CD8-positive, alpha-beta memory T cell (primary cell): ENCODE results near the gene ZNF33B. TPM values are rescaled to one million over a fixed set of nuclear protein-coding genes. Genes with fewer than 3 reads are reported as not detected.

ENCODE experiments used
- CTCF ChIA-PET: fragments of 350-600 bp; sonication (Branson Sonifier 250); formaldehyde crosslinking; loops from one replicate; lab custom pipeline; 2021; ENCODE audit warnings: antibody characterized with exemption; lab: Charles Lee
- POLR2A ChIA-PET: fragments of 350-600 bp; sonication (Branson Sonifier 250); formaldehyde crosslinking; loops from one replicate; lab custom pipeline; 2021; ENCODE audit warnings: antibody characterized with exemption; lab: Charles Lee
- DNase-seq, 5 donors: peaks; one replicate each; pipeline versions ENCODE4 v3.0.0 to v3.0.0-alpha.2; 2020 to 2022; ENCODE audit warnings: mixed read lengths in 1 of 5
- H3K27ac ChIP-seq: one replicate; pipeline ENCODE4 v1.7.0; 2013; ENCODE audit warnings: low read depth, mild to moderate bottlenecking, low read length, moderate library complexity
- H3K27me3 ChIP-seq: 2 replicates; pipeline ENCODE4 v1.7.0; 2013; ENCODE audit warnings: low read length, mild to moderate bottlenecking; ENCODE audit not compliant: insufficient read depth, poor library complexity, severe bottlenecking
- H3K36me3 ChIP-seq: 2 replicates; pipeline ENCODE4 v1.7.0; 2013; ENCODE audit warnings: mild to moderate bottlenecking, low read length, moderate library complexity; ENCODE audit not compliant: insufficient read depth
- H3K4me1 ChIP-seq: 2 replicates; pipeline ENCODE4 v1.7.0; 2013; ENCODE audit warnings: mild to moderate bottlenecking, low read length, moderate library complexity; ENCODE audit not compliant: insufficient read depth
- H3K4me3 ChIP-seq: 2 replicates; pipeline ENCODE4 v1.7.0; 2013; ENCODE audit warnings: mild to moderate bottlenecking, low read length
- H3K9me3 ChIP-seq: 2 replicates; pipeline ENCODE4 v1.7.0; 2013; ENCODE audit warnings: mild to moderate bottlenecking, low read length
- H3K27ac Mint-ChIP-seq, 8 donors: one replicate each; pipeline ENCODE4 v1.8.0; 2020 to 2021; ENCODE audit warnings: mixed read lengths in 8 of 8, mild to moderate bottlenecking in 6 of 8, inconsistent platforms in 3 of 8, moderate library complexity in 3 of 8
- H3K27me3 Mint-ChIP-seq, 2 donors: one replicate each; pipeline ENCODE4 v1.8.0; 2020 to 2021; ENCODE audit warnings: mixed read lengths in 2 of 2, mild to moderate bottlenecking in 1 of 2, moderate library complexity in 1 of 2
- H3K36me3 Mint-ChIP-seq, 3 donors: one replicate each; pipeline ENCODE4 v1.8.0; 2020 to 2021; ENCODE audit warnings: mixed read lengths in 3 of 3, inconsistent platforms in 1 of 3, mild to moderate bottlenecking in 1 of 3
- H3K4me1 Mint-ChIP-seq, 3 donors: one replicate each; pipeline ENCODE4 v1.8.0; 2020 to 2021; ENCODE audit warnings: mixed read lengths in 3 of 3, inconsistent platforms in 1 of 3, mild to moderate bottlenecking in 1 of 3
- H3K4me3 Mint-ChIP-seq, 7 donors: one replicate each; pipeline ENCODE4 v1.8.0; 2020 to 2021; ENCODE audit warnings: mixed read lengths in 7 of 7, mild to moderate bottlenecking in 6 of 7, moderate library complexity in 4 of 7, inconsistent platforms in 2 of 7
- H3K9me3 Mint-ChIP-seq, 5 donors: one replicate each; pipeline ENCODE4 v1.8.0; 2020 to 2022; ENCODE audit warnings: mixed read lengths in 5 of 5, mild to moderate bottlenecking in 3 of 5, moderate library complexity in 2 of 5, inconsistent platforms in 1 of 5
- polyA plus RNA-seq: library from polyadenylated mRNA; unstranded; fragments of 300-500 nt; fragmentation: Illumina TruSeq; gene quantifications from one replicate; pipeline ENCODE4 v1.2.3, GENCODE V29; 2021
- total RNA-seq, 2 experiments: library from RNA; stranded (reverse); gene quantifications; one replicate each; pipeline ENCODE4 v1.2.3, GENCODE V29; 2021

The ZNF33B gene
- total and polyA plus RNA-seq, 3 experiments from 2014 or later: 9.5 to 14.2 (median 11.9) TPM

DNA sequence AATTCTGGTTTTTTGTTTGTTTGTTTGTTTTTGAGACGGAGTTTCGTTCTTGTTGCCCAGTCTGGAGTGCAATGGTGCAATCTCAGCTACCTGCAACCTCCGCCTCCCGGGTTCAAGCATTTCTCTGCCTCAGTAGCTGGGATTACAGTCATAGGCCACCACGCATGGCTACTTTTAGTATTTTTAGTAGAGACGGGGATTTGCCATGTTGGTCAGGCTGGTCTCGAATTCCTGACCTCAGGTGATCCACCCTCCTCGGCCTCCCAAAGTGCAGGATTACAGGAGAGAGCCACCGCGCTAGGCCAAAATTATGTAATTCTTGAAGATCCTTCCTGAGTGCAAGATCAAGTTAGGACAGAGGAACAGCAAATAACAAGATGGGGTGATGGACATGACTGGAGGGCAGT is 719 bp downstream of the ZNF33B start:
- POLR2A ChIA-PET: no interaction called here
- Histone ChIP-seq H3K4me3 (peak overlapping the region; percentile 100), H3K27me3 (no peaks in the 10 kb centered on the region), H3K4me1 (peaks cover 23% of the 10 kb centered on the region), H3K36me3 (no peaks in the 10 kb centered on the region), H3K9me3 (no peaks in the 10 kb centered on the region), H3K27ac (peak overlapping the region; percentile 96)
- H3K36me3 Mint-ChIP-seq: peaks cover 4 to 43% (median 15%) of the 10 kb centered on the region in 3 donors
- H3K27ac Mint-ChIP-seq: peak overlapping the region; percentile 95 to 99 (median 98)
- H3K4me1 Mint-ChIP-seq: peaks cover 39 to 60% (median 54%) of the 10 kb centered on the region in 3 donors
- H3K27me3 Mint-ChIP-seq: peaks cover 0 to 3% of the 10 kb centered on the region in 2 donors
- no peaks in the 10 kb centered on the region for H3K9me3 Mint-ChIP-seq
- no peak for DNase-seq
- peak overlapping the region; percentile 97 to 100 (median 97) for H3K4me3 Mint-ChIP-seq
- CTCF ChIA-PET: interaction anchor here (1.5 kb wide), 1 partner anchor 17 kb away, joined by 4 read pairs; no protein-coding TSS in a partner anchor

DNA sequence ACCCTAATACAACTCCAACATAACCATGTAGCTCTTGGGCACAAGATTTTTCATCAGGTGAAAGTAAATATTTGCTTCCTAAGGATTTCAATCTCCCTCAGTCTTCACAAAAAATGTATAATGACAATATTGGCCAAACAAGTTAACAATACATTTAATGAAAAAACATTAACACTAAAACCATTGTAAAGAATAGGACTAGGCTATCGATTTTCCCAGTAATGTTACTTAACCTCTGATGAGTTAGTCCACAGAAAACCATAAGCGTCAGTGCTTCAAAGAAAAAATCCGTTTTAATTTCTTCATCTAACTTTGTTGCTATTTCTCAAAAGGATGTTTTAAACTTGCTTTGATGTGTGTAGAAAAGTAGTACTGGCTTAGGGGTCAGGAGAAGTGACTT is 1.2 kb downstream of the ZNF33B start:
- H3K4me3 ChIP-seq: peak overlapping the region; percentile 100
- POLR2A ChIA-PET: no interaction called here
- peak overlapping the region; percentile 31 to 99 (median 98) for H3K27ac Mint-ChIP-seq

DNA sequence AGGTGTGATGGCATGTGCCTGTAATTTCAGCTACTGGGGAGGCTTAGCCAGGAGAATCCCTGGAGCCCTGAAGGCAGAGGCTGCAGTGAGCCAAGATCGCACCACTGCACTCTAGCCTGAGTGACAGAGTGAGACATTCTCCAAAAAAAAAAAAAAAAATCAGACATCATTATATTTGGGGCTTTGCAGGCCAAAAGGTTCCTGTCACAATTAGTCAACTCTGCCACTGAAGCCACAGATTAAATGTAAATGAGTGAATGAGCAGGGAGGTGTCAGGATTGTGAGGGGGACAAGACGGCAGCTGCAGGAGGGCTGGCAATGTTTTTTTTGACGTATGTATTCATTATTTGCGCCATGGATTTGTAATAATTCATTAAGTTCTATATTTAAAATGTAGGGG is 3.3 kb downstream of the ZNF33B start:
- peak overlapping the region in 5 of 7 donors; percentile 15 to 44 (median 29) for H3K4me3 Mint-ChIP-seq
- peaks cover 30% of the 10 kb centered on the region for H3K4me1 ChIP-seq
- no peaks in the 10 kb centered on the region for H3K9me3 ChIP-seq
- H3K4me3 ChIP-seq: no peak overlapping the region
- peak overlapping the region in 3 of 8 donors; percentile 12 to 58 (median 47) for H3K27ac Mint-ChIP-seq
- peaks cover 52 to 79% (median 77%) of the 10 kb centered on the region in 3 donors for H3K4me1 Mint-ChIP-seq
- peaks cover 4 to 66% (median 22%) of the 10 kb centered on the region in 3 donors for H3K36me3 Mint-ChIP-seq
- POLR2A ChIA-PET: no interaction called here
- CTCF ChIA-PET: no interaction called here
- H3K9me3 Mint-ChIP-seq: no peaks in the 10 kb centered on the region
- no peak for DNase-seq
- H3K27me3 ChIP-seq: no peaks in the 10 kb centered on the region
- no peak overlapping the region for H3K27ac ChIP-seq
- peaks cover 15% of the 10 kb centered on the region for H3K36me3 ChIP-seq
- H3K27me3 Mint-ChIP-seq: peaks cover 0 to 3% of the 10 kb centered on the region in 2 donors

More for the DNA sequence above, 1.2 kb downstream of the ZNF33B start:
- Mint-ChIP-seq H3K4me3 (peak overlapping the region; percentile 97 to 100 (median 97)), H3K36me3 (peaks cover 4 to 48% (median 19%) of the 10 kb centered on the region in 3 donors), H3K9me3 (no peaks in the 10 kb centered on the region), H3K27me3 (peaks cover 0 to 3% of the 10 kb centered on the region in 2 donors), H3K4me1 (peaks cover 44 to 64% (median 58%) of the 10 kb centered on the region in 3 donors)
- peaks cover 1% of the 10 kb centered on the region for H3K36me3 ChIP-seq
- DNase-seq: no peak
- CTCF ChIA-PET: interaction anchor here (1.5 kb wide), 1 partner anchor 16 kb away, joined by 4 read pairs; no protein-coding TSS in a partner anchor
- H3K9me3 ChIP-seq: no peaks in the 10 kb centered on the region
- no peaks in the 10 kb centered on the region for H3K27me3 ChIP-seq
- H3K27ac ChIP-seq: peak overlapping the region; percentile 96
- peaks cover 23% of the 10 kb centered on the region for H3K4me1 ChIP-seq

DNA sequence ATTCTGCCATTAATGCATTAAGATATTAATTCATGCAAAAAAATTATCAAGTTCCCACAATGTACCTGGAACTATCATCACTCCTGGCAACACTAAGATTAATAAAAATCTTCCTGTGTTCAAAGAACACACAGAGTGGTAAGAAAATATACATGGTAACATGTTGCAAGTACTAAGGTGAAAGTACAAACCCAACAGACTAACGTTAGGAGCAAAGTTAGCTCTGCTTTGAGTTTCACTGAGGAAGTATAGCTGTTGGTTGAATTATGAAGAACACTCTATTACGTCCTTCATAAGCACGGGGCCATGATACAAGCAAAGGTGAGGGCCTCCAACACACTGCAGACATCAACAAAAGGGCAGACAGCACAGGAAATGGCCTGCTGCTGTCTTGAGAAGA is 5.8 kb downstream of the ZNF33B start:
- CTCF ChIA-PET: no interaction called here
- Histone ChIP-seq H3K4me3 (no peak overlapping the region), H3K9me3 (no peaks in the 10 kb centered on the region), H3K27ac (no peak overlapping the region), H3K4me1 (peaks cover 24% of the 10 kb centered on the region), H3K27me3 (no peaks in the 10 kb centered on the region), H3K36me3 (peaks cover 15% of the 10 kb centered on the region)
- Mint-ChIP-seq H3K4me3 (no peak overlapping the region), H3K27me3 (peaks cover 0 to 3% of the 10 kb centered on the region in 2 donors), H3K27ac (peak overlapping the region in 6 of 8 donors; percentile 2 to 94 (median 38)), H3K4me1 (peaks cover 51 to 78% (median 73%) of the 10 kb centered on the region in 3 donors), H3K9me3 (no peaks in the 10 kb centered on the region), H3K36me3 (peaks cover 20 to 79% (median 37%) of the 10 kb centered on the region in 3 donors)
- POLR2A ChIA-PET: no interaction called here
- no peak for DNase-seq

DNA sequence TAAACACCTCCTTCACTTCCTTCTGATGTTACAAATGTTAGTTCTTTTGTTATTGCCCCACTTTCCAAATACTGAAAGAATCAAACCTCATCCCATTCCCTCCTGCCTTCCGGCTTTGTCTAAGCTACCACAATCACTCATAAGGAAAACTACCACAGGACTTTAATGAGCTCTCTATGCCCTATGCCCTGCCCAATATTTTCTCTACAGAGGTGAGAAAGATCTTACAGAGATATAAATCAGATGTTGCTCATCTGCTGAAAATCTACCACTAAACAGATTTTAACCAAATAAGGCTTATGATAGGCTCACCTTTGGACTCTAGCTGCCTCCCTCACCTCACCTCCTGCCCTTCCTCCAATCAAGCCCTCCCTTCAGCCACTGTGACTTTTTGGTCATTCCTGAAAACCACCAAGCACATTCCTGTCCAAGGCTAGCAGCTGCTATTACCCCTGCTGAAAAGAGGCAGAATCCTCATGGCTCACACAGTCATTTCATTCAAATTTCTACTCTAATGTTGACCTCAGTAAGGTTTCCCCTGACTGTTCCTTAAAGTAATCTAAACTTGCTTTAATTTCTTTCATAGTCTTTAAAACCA is 7.7 kb downstream of the ZNF33B start:
- Histone ChIP-seq H3K27ac (no peak overlapping the region), H3K27me3 (no peaks in the 10 kb centered on the region), H3K9me3 (no peaks in the 10 kb centered on the region), H3K4me1 (peaks cover 15% of the 10 kb centered on the region), H3K36me3 (peaks cover 15% of the 10 kb centered on the region), H3K4me3 (no peak overlapping the region)
- DNase-seq: no peak
- Mint-ChIP-seq H3K27me3 (peaks cover 0 to 3% of the 10 kb centered on the region in 2 donors), H3K36me3 (peaks cover 30 to 86% (median 43%) of the 10 kb centered on the region in 3 donors), H3K4me1 (peaks cover 38 to 67% (median 57%) of the 10 kb centered on the region in 3 donors), H3K4me3 (peak overlapping the region in 6 of 7 donors; percentile 19 to 67 (median 56)), H3K9me3 (no peaks in the 10 kb centered on the region), H3K27ac (peak overlapping the region; percentile 3 to 88 (median 81))
- CTCF ChIA-PET: no interaction called here
- POLR2A ChIA-PET: no interaction called here

DNA sequence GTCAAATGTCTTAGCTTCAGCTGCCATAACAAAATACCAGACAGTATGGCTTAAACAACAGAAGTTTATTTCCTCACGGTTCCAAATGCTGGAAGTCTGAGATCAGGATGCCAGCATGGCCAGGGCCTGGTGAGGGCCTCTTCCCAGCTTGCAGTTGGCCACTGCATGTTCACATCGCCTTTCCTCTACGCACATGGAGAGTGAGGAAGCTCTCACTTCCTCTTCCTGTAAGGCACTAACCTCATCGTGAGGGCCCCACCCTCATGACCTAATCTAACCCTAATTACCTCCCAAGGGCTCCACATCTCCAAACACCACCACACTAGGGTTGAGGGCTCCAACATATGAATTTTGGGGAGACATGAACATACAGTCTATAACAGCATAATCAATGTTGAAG is 14.4 kb downstream of the ZNF33B start:
- H3K36me3 ChIP-seq: peaks cover 11% of the 10 kb centered on the region
- no peak for DNase-seq
- Mint-ChIP-seq H3K4me1 (peaks cover 24 to 51% (median 38%) of the 10 kb centered on the region in 3 donors), H3K4me3 (no peak overlapping the region), H3K27ac (peak overlapping the region in 2 of 8 donors; percentile 17 to 73), H3K36me3 (peaks cover 44 to 89% (median 58%) of the 10 kb centered on the region in 3 donors), H3K9me3 (peaks cover 0 to 9% (median 3%) of the 10 kb centered on the region in 5 donors), H3K27me3 (no peaks in the 10 kb centered on the region)
- H3K27me3 ChIP-seq: no peaks in the 10 kb centered on the region
- H3K4me3 ChIP-seq: no peak overlapping the region
- H3K9me3 ChIP-seq: no peaks in the 10 kb centered on the region
- POLR2A ChIA-PET: no interaction called here
- H3K27ac ChIP-seq: no peak overlapping the region
- CTCF ChIA-PET: no interaction called here
- H3K4me1 ChIP-seq: no peaks in the 10 kb centered on the region

DNA sequence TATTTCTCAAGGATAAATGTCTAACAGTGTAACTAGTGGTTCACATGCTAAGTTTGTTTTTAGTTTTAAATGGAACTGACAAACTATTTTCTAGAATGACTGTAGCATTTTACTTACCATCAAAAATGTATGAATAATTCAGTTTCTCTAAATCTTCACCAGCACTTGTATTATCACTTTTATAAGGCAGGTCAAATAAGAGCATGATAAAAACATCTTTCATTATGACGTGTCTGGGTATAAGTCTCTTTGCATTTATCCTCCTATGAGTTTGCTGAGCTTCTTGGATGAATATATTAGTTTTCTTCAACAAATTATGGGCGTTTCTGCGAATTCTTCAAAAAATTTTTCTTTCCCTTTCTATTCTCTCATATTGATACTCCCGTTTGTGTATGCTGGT is 19.9 kb downstream of the ZNF33B start:
- H3K27ac ChIP-seq: no peak overlapping the region
- H3K9me3 ChIP-seq: no peaks in the 10 kb centered on the region
- Mint-ChIP-seq H3K27me3 (no peaks in the 10 kb centered on the region), H3K27ac (peak overlapping the region in 1 of 8 donors; percentile 43), H3K9me3 (peaks cover 0 to 1% (median 0%) of the 10 kb centered on the region in 5 donors), H3K36me3 (peaks cover 38 to 80% (median 41%) of the 10 kb centered on the region in 3 donors), H3K4me1 (peaks cover 16 to 45% (median 37%) of the 10 kb centered on the region in 3 donors), H3K4me3 (no peak overlapping the region)
- CTCF ChIA-PET: no interaction called here
- no peaks in the 10 kb centered on the region for H3K27me3 ChIP-seq
- POLR2A ChIA-PET: no interaction called here
- no peak for DNase-seq
- H3K36me3 ChIP-seq: no peaks in the 10 kb centered on the region
- H3K4me3 ChIP-seq: no peak overlapping the region
- H3K4me1 ChIP-seq: no peaks in the 10 kb centered on the region

DNA sequence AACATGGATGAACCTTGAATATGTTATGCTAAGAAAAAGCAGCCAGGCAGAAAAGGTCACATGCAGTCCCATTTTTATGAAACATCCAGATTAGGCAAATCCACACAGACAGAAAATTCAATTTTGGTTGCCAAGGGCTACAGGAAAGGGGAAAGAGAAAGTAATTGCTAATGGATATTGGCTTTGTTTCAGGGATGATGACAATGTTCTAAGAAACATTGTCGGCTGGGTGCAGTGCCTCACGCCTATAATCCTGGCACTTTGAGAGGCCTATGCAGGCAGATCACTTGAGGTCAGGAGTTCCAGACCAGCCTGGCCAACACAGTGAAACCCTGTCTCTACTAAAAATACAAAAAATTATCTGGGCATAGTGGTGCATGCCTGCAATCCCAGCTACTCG is 23.0 kb downstream of the ZNF33B start:
- Histone ChIP-seq H3K27me3 (no peaks in the 10 kb centered on the region), H3K4me1 (no peaks in the 10 kb centered on the region), H3K27ac (no peak overlapping the region), H3K4me3 (no peak overlapping the region), H3K9me3 (no peaks in the 10 kb centered on the region), H3K36me3 (no peaks in the 10 kb centered on the region)
- H3K27me3 Mint-ChIP-seq: no peaks in the 10 kb centered on the region
- ChIA-PET POLR2A (no interaction called here), CTCF (no interaction called here)
- peak overlapping the region in 2 of 8 donors; percentile 8 to 55 for H3K27ac Mint-ChIP-seq
- peaks cover 14 to 26% (median 15%) of the 10 kb centered on the region in 3 donors for H3K4me1 Mint-ChIP-seq
- peaks cover 41 to 83% (median 43%) of the 10 kb centered on the region in 3 donors for H3K36me3 Mint-ChIP-seq
- no peaks in the 10 kb centered on the region for H3K9me3 Mint-ChIP-seq
- no peak for DNase-seq
- H3K4me3 Mint-ChIP-seq: no peak overlapping the region
